GM18526 (cell line): ENCODE results near the gene ADORA2B.

Experiments used
- POLR2A ChIP-seq: IDR thresholded peaks from 3 replicates; pipeline ENCODE4 v1.6.1; 2011; ENCODE audit not compliant: insufficient read length; ENCODE audit errors: extremely low read depth

The ADORA2B gene

DNA sequence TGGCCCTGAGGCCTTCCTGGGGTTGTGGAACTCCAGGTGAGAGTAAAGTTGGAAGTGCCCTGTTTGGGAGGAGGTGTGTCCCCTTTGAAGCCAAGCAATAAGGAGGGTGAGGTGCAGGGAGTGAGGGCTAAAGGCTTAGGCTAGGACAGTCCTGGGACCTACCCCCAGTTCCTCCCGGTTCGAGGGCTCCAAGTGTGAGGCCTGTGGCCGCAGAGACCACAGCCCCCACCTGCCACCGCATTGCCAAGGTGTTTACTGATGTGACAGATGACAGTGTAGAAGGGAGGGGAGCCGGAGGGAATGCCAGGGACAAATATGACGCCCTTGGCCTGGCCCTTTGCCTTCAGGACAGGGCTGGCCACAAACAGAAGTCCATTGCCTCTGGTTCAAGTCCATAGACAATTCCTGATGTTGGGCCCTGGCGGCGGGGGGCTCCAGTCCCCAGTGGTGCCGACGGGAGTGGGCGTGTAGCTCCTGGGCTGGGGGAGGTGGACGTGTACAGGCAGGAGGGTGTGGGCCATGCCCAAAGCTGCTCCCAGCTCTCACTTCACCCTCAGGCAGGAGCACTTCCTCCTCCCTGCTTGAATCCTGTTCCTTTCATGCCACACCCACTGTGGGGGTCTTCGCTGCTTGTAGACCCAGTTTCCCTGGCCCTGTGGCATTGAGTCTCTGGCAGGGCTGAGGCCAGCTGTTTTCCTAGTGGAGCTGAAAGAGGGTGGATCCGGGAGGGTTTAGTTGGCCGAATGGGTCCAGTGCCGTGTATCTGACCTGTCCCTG, 3.2 kb downstream of the ADORA2B start:
- no peak for TF ChIP-seq POLR2A

DNA sequence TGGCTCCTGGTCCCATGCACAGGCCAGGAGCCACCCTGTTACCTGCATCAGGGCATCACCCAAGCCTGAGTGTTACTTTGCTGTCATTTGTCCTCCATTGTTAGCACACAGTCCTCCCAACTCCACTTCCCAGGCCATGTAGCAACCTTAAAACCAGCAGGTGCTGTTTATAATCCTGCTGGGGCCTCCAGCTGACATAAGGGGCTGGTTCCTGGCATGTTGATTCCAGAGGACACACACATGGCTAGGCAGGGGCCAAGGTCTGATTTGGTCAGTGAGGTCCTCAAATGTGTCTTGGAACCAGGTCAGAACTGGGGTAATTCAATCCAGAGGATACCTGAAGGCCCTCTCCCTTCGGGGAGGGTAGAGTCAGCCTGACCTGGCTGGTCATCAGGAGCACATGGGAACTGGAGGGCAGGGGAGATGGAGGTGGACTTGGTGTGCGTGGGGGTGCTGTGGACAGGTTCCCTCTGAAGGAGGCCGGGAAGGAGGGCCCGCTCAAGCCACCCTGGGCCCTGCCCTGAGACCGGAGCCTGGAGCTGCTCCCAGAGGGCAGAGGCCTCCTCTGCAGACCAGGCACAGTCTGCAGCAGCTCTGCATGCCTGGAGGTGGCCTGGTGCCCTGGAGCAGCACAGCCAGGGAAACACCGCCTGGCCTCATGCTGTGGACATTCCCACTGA, 6.6 kb downstream of the ADORA2B start:
- no peak for TF ChIP-seq POLR2A

DNA sequence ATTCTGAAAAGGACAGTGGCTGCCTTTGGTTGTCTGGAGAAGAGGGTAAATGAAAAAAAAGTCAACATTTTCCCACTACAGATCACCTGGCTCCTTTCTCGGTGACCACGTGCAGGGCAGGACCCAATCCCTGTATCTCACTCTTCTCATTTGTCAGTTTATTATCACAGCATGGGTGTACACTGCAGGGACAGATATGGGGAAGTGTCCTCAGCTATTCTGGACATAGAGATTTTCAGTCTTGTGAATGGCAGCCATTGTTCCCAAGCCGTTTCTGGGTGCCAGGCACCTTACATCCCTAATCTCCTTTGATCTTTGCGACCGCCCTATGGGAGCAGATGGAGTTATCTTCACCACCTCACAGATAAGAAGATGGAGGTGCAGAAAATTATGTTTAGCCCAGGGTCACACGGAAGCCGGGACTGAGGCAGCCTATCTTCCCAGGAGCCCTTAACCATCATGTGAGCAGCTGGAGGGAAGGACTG, 7.2 kb downstream of the ADORA2B start:
- TF ChIP-seq POLR2A = no peak

DNA sequence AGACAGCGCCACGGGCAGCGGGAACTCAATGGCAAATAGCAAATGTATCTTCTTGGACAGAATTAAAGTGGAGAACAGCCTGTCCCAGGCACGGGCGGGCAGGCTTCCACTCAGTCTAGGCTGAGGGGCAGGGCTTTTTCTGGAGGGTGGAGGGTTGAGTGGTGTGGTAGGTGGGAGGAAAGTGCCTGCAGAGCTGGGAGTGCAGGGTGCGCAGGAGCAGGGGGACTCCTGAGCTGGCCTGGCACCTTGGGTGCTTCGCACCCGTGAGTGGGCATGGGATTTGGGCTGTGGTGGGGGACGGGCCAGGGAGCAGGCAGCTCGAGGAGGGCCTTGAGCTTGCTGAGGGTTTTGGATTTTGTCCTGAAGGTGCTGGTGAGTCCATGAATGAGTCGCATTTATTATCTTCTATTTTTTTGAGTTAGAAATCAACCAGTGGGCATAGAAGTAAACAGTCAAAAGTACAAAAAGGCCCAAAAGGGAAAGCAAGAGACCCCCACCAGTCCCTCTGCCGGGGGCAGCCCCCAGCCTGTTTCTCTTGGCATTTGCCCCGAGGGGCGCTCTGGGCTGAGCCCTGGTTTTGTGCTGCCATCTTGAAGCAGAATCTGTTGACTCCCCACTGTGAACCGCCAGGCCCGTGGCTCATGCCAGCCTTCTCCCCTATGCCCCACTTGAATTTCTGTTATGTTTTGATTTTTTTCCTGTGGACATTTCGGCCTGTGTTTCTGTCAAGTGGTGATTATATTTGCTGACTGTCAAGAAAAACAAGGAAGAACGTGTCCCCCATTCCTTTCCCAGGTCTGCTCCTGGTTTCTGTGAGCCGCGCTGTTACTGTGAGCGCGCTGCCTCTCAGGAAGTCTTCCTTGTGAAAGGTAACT, 8.2 kb downstream of the ADORA2B start:
- no peak for TF ChIP-seq POLR2A

GRCh38 chr17:15954222-15954621, 9.3 kb downstream of the ADORA2B start:
- TF ChIP-seq POLR2A = no peak

- no peak for TF ChIP-seq POLR2A
These were observed 11.0 kb downstream of the ADORA2B start for GRCh38 chr17:15955793-15956541.

DNA sequence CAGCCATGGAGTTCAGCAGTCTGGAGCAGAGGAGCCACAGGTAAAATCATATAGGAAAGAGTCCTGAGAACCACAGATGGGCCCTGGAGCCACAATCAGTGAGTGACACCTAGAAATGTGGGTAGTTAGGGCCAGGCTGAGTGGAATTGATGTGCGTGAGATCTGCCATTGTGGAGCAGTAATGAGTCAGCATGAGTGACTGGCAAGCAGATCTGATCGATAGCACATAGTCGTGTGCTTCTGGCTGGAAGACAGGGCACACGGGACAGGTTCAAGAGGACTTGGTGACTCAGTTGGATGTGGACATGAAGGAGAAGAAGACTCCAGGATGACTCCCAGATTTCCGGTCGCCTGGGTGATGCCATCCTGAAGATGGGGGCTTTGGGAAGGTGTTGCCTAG, 12.3 kb downstream of the ADORA2B start:
- no peak for TF ChIP-seq POLR2A

GRCh38 chr17:15957608-15958307, 12.8 kb downstream of the ADORA2B start:
- no peak for TF ChIP-seq POLR2A

- no peak for TF ChIP-seq POLR2A
These were observed 13.5 kb downstream of the ADORA2B start for GRCh38 chr17:15958484-15958854.

- TF ChIP-seq POLR2A = no peak
These were observed 18.8 kb downstream of the ADORA2B start for GRCh38 chr17:15963670-15964110.

- TF ChIP-seq POLR2A = no peak
These were observed 20.6 kb downstream of the ADORA2B start for GRCh38 chr17:15965528-15965927.

DNA sequence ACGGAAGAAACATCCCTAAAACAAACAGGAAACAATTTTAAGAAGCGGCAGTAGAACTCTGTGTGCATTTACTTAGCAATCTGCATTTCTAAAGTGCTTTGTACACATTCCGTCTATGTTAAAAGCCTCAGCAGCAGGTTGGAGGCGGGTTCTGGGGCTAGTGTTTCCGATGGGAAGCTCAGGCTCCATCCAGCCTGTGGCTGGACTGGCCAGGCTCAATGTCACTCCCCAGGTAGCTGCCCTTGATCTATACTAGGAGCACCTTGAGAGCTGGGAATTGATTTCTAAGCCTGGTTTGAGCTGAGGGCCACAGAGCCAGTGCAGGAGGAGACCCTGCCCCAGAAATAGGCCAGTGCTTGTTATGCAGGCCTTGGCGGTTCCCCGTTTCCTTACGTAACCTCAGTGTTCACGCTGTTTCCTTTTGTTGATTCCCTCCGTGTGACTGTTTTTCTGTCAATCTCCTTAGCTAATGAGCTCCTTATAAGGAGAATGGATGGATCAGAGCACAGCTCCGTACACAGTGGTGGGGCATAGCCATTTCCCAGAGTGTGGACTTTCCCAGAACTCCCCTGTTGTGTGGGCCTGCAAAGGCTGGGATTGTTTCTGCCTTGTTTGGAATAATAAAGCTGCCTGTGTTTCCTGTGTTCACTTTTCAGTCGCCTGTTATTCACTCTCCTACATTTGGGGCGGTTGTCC, 21.4 kb downstream of the ADORA2B start:
- no peak for TF ChIP-seq POLR2A

GRCh38 chr17:15966879-15967248, 21.9 kb downstream of the ADORA2B start:
- no peak for TF ChIP-seq POLR2A
